ENCODE data around the gene SND1. TPM values are rescaled to one million over a fixed set of nuclear protein-coding genes. Genes with fewer than 3 reads are reported as not detected.

SND1 gene
- total RNA-seq, 1 donor = 241 TPM

GRCh38 chr7:127909424-127910152 lies 257.6 kb downstream of the SND1 start:
- DNase-seq (ENCODE audit: low read depth) = no peak
- TF ChIP-seq CTCF (IDR thresholded peaks at IDR 0.05; ENCODE audit: insufficient read depth, low read depth, low read length) = no peak
- H3K4me3 ChIP-seq (ENCODE audit: low read depth, low read length) = no peak overlapping the region

- DNase-seq (ENCODE audit: low read depth) = no peak
- H3K4me3 ChIP-seq (ENCODE audit: low read depth, low read length) = no peak overlapping the region
- TF ChIP-seq CTCF (IDR thresholded peaks at IDR 0.05; ENCODE audit: insufficient read depth, low read depth, low read length) = no peak
Observed at GRCh38 chr7:127910670-127911069, 258.7 kb downstream of the SND1 start.

GRCh38 chr7:127911968-127912511 lies 260.0 kb downstream of the SND1 start:
- DNase-seq (ENCODE audit: low read depth) = no peak
- H3K4me3 ChIP-seq (ENCODE audit: low read depth, low read length) = no peak overlapping the region
- TF ChIP-seq CTCF (IDR thresholded peaks at IDR 0.05; ENCODE audit: insufficient read depth, low read depth, low read length) = no peak

- DNase-seq (ENCODE audit: low read depth) = no peak
- TF ChIP-seq CTCF (IDR thresholded peaks at IDR 0.05; ENCODE audit: insufficient read depth, low read depth, low read length) = no peak
- H3K4me3 ChIP-seq (ENCODE audit: low read depth, low read length) = no peak overlapping the region
Observed at GRCh38 chr7:127912901-127913300, 260.9 kb downstream of the SND1 start.

GRCh38 chr7:127913686-127914085 lies 261.7 kb downstream of the SND1 start:
- DNase-seq (ENCODE audit: low read depth) = no peak
- H3K4me3 ChIP-seq (ENCODE audit: low read depth, low read length) = no peak overlapping the region
- no peak for TF ChIP-seq CTCF (IDR thresholded peaks at IDR 0.05; ENCODE audit: insufficient read depth, low read depth, low read length)

- no peak for TF ChIP-seq CTCF (IDR thresholded peaks at IDR 0.05; ENCODE audit: insufficient read depth, low read depth, low read length)
- H3K4me3 ChIP-seq (ENCODE audit: low read depth, low read length) = no peak overlapping the region
- no peak for DNase-seq (ENCODE audit: low read depth)
Observed at GRCh38 chr7:127914693-127915092, 262.7 kb downstream of the SND1 start.
